HG02870 (cell line): ENCODE results near the gene CCDC182.

Experiments used
- ATAC-seq: cut with Tn5 transposase; IDR thresholded peaks from one replicate; pipeline ENCODE4 v1.9.1; 2021; ENCODE audit warnings: mild to moderate bottlenecking, moderate library complexity; ENCODE audit not compliant: unreplicated experiment

The CCDC182 gene

DNA sequence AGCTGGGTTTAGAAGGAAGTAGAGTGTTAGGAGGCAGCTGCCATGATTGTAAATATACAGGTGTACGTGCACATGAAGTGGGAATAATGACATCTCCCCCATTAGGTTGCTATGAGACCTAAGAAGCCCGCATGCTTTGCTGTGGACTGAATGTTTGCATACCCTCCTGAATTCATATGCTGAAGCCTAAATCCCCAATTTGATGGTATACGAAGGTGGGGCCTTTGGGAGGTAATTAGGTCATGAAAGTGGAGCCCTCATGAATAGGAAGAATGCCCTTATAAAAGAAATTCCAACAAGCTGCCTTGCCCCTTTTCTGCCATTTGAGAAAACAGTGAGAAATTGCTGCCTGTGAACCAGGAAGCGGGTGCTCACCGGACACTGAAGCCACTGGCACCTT, 44.0 kb downstream of the CCDC182 start:
- ATAC-seq, result no peak

DNA sequence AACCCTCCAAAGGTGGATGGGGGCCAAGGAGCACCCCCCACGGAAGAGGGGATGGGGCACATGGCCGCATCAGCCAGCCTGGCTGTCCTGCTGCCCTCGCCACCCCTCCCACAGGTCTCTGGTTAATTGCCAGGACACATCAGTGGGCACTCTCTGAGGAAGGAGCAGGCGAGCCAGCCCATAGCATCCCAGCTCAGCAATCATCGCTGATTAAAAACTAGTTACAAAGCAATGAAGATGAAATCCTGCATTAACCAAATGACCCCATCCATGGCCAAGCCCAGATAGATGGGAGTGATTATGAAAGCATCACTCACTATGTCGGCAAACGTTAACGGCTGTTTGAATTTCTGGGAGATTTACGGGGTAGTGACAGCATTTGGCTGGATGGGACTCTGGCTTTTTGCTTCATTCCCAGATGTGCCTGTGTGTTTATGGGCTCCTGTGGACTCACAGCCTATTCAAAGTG, 45.3 kb downstream of the CCDC182 start:
- no peak for ATAC-seq

DNA sequence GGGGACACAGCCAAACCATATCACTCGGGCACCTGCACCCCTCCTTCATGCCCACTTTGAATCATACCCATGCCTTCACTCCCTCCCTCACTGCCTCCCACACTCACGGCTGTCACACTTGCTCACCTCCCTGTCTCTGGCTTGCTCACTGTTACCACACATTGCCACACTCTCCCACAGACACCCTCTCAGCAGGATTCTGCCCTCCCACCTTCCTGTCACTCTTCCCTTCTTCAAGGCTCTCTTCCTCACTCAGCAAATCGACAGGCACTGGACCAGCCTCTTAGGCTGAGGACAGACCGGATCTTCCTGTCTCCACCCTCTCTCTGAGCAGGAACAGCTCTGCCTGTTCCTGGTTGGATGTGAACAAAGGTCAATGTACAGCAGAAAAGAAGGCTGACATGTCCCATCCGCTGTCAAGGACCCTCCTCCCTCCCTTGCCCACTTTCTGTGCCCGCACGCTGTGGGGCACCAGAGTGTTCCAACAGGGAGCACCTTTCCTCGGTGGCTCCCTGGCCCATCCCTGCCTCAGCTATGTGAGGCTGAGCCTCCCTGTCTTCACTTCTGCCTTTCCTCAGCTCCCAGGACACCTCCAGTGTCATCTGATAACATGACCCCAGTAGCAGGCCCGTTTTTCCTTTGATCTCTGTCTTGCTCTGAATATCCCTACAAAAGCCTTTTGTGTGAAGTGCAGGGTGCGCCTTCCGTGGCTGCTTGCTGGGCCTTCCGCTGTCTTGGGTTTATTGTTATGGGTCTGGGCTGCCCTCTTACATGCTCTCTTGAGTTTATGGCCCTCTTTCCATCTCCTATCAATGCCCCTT, 47.0 kb downstream of the CCDC182 start:
- no peak for ATAC-seq

DNA sequence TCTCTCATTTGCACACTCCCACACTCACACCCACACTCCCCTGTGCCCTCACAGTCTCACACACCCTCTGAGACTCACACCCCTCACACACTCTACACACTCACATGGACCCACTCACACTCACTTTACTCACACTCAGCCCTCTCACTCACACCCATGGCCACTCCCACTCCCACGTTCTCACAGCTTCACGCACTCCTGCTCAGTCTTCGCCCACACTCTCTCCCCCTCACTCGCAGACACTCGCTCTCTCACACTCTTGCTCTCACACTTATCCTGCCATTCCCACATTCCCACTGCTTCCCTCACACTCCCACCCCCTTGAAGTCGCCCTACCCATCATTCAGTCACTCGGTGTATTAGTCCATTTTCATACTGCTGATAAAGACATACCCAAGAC, 47.9 kb downstream of the CCDC182 start:
- ATAC-seq, result no peak

DNA sequence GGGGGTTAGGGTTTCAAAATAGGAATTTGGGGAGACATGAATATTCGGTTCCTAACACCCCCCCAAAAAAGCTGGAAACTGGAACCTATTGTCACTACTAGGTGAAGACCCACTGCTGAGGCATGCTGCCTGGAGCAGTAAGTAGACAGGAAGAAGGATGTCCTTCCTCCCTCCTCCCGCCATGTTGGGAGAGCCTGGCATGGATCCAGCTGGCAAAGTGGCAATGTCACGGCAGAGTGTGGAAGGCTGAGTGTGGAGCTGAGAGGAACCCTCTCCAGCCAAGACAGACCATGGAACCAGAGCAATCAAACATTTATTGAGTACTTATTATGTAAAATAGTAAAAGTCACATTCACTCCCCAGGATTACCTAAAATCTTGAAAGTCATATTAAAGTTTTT, 49.0 kb downstream of the CCDC182 start:
- no peak for ATAC-seq
